Type B pancreatic cell (in vitro differentiated cells): ENCODE results near the gene PLD6. TPM values are rescaled to one million over a fixed set of nuclear protein-coding genes. Genes with fewer than 3 reads are reported as not detected.

Experiments used
- DNase-seq: peaks from one replicate; pipeline ENCODE4 v3.0.0; 2021; ENCODE audit warnings: mixed read lengths; ENCODE audit not compliant: unreplicated experiment; ENCODE audit errors: extremely low spot score
- H3K27ac Mint-ChIP-seq: 2 replicates; pipeline ENCODE4 v1.8.0; 2021; ENCODE audit warnings: mild to moderate bottlenecking, mixed read lengths
- H3K27me3 Mint-ChIP-seq: 2 replicates; pipeline ENCODE4 v1.8.0; 2021; ENCODE audit warnings: mixed read lengths
- H3K36me3 Mint-ChIP-seq: 2 replicates; pipeline ENCODE4 v1.8.0; 2021; ENCODE audit warnings: mixed read lengths
- H3K4me1 Mint-ChIP-seq: one replicate; pipeline ENCODE4 v1.8.0; 2021; ENCODE audit warnings: mixed read lengths; ENCODE audit not compliant: unreplicated experiment
- H3K4me3 Mint-ChIP-seq: 2 replicates; pipeline ENCODE4 v1.8.0; 2021; ENCODE audit warnings: mild to moderate bottlenecking, mixed read lengths
- H3K9me3 Mint-ChIP-seq: 2 replicates; pipeline ENCODE4 v1.8.0; 2021; ENCODE audit warnings: mixed read lengths
- CTCF ChIP-seq: fragments of 200-600 bp; sonication (generic); conservative IDR thresholded peaks from 2 replicates; pipeline ENCODE4 v1.5.0; 2021; ENCODE audit warnings: antibody characterized with exemption, mild to moderate bottlenecking
- total RNA-seq: library from RNA; stranded (reverse); gene quantifications from 2 replicates; pipeline ENCODE4 v1.2.1, GENCODE V29; 2021; ENCODE audit warnings: low replicate concordance

PLD6 gene
- total RNA-seq, 1 donor from 2014 or later: 1.5 TPM

GRCh38 chr17:17181666-17182597, 24.2 kb downstream of the PLD6 start:
- H3K27me3 Mint-ChIP-seq: no peaks in the 10 kb centered on the region
- peaks cover 16% of the 10 kb centered on the region for H3K36me3 Mint-ChIP-seq
- no peak overlapping the region for H3K4me3 Mint-ChIP-seq
- H3K27ac Mint-ChIP-seq: peak overlapping the region; percentile 48
- DNase-seq: no peak
- H3K4me1 Mint-ChIP-seq: peaks cover 16% of the 10 kb centered on the region
- no peaks in the 10 kb centered on the region for H3K9me3 Mint-ChIP-seq
- TF ChIP-seq CTCF: no peak

- H3K4me3 Mint-ChIP-seq: no peak overlapping the region
- no peak for DNase-seq
- peaks cover 9% of the 10 kb centered on the region for H3K4me1 Mint-ChIP-seq
- peaks cover 16% of the 10 kb centered on the region for H3K36me3 Mint-ChIP-seq
- no peaks in the 10 kb centered on the region for H3K27me3 Mint-ChIP-seq
- H3K27ac Mint-ChIP-seq: peak overlapping the region; percentile 71
- TF ChIP-seq CTCF: no peak
- no peaks in the 10 kb centered on the region for H3K9me3 Mint-ChIP-seq
These were observed 25.2 kb downstream of the PLD6 start for GRCh38 chr17:17180741-17181525.

- Mint-ChIP-seq H3K27ac (peak overlapping the region; percentile 71), H3K9me3 (no peaks in the 10 kb centered on the region), H3K4me1 (peaks cover 2% of the 10 kb centered on the region), H3K27me3 (no peaks in the 10 kb centered on the region), H3K36me3 (peaks cover 12% of the 10 kb centered on the region), H3K4me3 (no peak overlapping the region)
- no peak for TF ChIP-seq CTCF
- DNase-seq: no peak
These were observed 26.0 kb downstream of the PLD6 start for GRCh38 chr17:17180141-17180603.

GRCh38 chr17:17179371-17179827, 26.7 kb downstream of the PLD6 start:
- no peak for TF ChIP-seq CTCF
- Mint-ChIP-seq H3K27ac (peak overlapping the region; percentile 71), H3K36me3 (peaks cover 12% of the 10 kb centered on the region)

GRCh38 chr17:17177176-17177575, 29.0 kb downstream of the PLD6 start:
- Mint-ChIP-seq H3K4me3 (no peak overlapping the region), H3K27me3 (no peaks in the 10 kb centered on the region), H3K36me3 (peaks cover 12% of the 10 kb centered on the region), H3K27ac (peak overlapping the region; percentile 36), H3K9me3 (no peaks in the 10 kb centered on the region), H3K4me1 (no peaks in the 10 kb centered on the region)
- no peak for DNase-seq
- no peak for TF ChIP-seq CTCF

More at GRCh38 chr17:17179371-17179827, 26.7 kb downstream of the PLD6 start:
- Mint-ChIP-seq H3K4me1 (no peaks in the 10 kb centered on the region), H3K27me3 (no peaks in the 10 kb centered on the region), H3K4me3 (no peak overlapping the region), H3K9me3 (no peaks in the 10 kb centered on the region)
- no peak for DNase-seq
